Embryonic facial prominence (tissue), 1 donor: ENCODE results near the gene PDS5A.
"Not testable (repeated sequence)": the region's sequence is repeated elsewhere in the genome, so short reads cannot be mapped to it uniquely, and the experiment has no call there.

Experiments
- DNase-seq: peaks from one replicate; pipeline ENCODE4 v3.0.0-alpha.2; 2016; ENCODE audit errors: extremely low spot score

Gene PDS5A

DNA sequence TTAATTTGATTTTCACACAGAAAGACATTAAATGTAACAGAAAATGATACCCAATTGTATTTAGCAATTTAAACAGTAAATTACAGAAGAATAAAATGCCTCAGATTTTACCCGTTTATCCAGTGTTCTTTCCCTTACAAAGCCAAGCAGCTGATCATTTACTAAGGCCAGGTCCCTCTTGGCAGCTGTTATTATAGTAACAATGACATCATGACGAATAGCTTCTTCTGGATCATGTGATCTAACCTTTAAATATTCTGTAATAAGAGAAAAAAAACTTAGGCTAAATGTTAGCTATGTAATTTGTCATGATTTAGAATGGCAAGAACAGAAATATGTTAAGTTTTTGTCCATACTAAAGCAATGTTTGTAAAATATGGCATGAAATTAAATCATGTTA lies 69.4 kb downstream of the PDS5A start:
- no peak for DNase-seq

DNA sequence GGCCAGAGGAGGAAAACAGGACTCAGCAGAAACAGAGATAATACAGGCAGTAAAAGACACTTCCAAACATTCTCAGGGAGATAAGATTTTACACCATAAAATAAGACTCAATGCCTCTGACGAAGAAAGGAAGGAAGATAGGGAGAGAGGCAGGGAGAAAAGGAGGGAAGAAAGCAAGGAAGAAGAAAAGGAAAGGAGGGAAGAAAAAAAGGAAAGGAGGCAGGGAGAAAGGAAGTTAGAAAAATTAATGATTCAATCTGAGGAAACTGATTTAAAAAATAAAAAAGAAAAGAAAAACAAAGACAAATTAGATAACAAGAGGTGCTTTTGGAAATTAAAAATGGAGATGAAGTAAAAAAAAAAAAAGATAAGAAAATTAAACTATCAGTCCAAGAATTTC lies 72.1 kb downstream of the PDS5A start:
- no peak for DNase-seq

DNA sequence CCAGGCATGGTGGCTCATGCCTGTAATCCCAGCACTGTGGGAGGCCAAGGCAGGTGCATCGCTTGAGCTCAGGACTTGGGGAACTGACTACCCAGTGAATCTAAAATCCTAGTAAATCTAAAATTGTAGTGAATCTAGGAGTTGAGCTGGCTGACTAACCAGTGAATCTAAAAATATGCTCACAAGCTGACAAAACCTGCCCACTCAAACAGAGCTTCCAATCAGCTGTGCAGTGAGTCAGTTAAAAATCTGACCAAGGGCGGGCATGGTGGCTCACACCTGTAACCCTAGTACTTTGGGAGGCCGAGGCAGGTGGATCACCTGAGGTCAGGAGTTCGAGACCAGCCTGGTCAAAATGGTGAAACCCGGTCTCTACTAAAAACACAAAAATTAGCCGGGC lies 72.7 kb downstream of the PDS5A start:
- DNase-seq = not testable (repeated sequence)

DNA sequence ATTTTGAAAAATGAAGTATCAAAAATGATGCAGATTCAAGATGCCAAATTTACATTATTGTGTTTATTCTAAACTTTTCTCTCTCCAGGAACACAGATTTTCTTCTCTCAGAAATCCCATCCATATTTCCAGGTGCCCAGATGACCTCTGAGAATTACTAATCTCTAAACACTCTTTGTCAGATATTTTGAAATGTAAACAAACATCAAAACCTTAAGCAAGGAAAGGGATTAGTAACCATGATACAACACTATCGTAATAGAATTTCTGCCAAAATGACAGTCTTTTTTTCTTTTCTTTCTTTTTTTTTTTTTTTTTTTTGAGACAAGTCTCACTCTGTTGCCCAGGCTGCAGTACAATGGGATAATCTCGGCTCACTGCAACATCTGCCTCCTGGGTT lies 76.7 kb downstream of the PDS5A start:
- no peak for DNase-seq

DNA sequence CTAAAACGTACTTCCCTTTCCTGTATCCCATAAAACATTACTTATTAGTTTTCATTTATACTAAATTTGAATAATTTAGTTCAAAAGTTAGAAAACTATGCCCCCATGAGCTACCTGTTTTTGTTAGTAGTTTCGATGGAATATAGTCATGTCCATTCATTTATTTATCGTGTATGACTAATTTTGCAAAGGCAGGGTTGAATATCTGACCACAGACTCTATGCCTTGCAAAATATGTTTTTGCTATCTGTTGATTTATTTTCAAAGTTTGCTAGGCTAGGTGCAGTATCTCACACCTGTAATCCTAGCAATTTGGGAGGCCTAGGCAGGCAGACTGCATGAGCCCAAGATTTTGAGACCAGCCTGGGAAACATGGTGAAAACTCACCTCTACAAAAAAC lies 78.4 kb downstream of the PDS5A start:
- DNase-seq = no peak

DNA sequence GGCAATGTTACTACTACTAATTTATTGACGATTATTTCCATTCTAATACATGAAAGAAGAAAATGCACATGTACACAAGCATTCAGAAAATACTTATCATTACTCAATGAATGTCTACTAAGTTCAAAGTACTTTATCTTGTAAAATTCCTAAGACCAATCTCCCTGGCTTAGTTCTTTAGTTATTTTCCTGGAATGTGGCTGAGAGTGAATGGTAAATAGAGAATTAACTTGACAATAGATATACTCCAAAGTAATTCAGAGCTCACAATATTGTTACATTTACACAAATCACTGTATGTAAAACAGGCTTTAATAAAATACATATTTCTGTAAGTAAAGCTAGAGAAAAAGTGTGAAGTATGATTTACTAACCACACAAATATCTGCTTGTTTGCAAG lies 79.7 kb downstream of the PDS5A start:
- no peak for DNase-seq

DNA sequence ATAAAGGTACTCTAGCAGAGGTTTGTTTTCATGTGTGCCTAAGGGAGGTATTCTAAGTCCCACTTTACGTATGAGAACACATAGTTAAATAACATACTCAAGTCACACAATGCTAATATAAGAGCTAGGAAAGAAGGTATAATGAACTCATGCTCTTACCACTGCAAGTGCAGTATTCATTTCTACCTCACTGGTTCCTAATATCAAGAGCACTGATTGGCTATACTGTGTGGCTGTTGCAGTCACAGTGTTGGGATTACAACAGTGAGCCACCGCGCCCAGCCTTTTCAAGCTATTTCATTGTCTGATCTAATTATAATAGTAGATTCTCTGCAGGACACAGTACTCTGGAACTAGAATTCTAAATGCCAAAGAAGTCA lies 84.0 kb downstream of the PDS5A start:
- no peak for DNase-seq

DNA sequence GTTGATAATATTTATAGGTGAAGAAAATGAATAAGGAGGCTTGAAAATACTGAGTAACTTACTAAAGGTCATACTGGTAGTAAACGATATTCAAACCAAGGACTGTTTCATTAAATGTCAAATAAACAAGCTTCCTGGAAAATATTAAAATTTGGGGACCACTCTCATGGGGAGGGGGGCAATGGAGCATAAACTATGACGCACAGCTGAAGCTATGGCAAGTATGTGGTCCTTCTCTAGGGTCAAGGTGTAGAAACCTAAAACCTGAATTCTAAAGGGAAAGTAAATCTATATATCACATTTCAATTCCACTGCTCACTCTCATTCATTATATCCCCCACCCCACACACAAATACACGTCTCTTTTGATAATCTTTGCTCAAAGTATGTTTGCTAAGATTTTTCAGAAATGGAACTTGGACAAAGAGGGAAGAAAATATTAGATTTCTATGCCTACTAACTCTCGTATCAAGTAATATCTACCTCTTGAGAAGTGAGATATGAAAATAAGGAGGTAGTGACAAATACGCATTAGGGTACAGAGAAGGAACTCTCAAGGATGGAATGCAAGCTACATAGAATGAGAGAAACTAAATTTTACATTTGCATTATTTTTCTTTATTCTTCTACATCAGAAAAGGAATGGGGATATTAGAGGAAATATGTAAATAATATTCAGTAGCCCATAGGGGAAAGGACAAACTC lies 84.6 kb downstream of the PDS5A start:
- DNase-seq = no peak

DNA sequence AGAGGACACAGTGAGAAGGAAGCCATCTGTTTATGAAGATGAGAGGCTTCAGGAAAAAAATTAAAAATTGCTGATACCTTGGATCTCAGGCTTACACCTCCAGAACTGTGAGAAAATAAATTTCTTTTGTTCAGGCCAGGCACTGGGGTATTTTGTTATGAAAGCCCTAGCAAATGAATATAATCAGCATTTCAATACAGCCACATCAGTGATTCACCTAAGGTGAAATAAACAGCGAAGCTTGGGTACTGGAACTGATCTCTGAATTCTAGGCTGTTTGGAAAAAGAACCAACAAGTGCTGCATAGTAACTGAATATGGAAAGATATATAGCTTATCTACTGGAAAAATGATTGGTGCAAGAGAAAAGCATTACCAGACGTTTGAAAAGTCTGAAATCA lies 88.5 kb downstream of the PDS5A start:
- DNase-seq = no peak

DNA sequence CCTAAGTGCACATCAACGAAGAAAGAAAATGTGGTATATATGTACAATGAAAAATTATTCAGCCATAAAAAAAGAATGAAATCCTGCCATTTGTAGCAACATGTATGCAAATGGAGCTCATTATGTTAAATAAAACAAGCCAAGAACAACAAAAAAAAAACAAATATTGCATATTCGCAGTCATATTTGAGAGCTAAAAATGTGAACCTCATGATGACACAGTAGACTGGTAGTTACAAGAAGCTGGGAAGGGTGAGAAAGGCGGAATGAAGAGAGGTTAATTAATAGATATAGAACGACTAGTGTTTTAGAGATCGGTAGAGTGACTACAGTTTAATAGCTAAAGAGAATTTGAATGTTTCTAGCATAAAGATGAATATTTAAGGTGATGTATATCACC lies 89.2 kb downstream of the PDS5A start:
- DNase-seq = no peak

DNA sequence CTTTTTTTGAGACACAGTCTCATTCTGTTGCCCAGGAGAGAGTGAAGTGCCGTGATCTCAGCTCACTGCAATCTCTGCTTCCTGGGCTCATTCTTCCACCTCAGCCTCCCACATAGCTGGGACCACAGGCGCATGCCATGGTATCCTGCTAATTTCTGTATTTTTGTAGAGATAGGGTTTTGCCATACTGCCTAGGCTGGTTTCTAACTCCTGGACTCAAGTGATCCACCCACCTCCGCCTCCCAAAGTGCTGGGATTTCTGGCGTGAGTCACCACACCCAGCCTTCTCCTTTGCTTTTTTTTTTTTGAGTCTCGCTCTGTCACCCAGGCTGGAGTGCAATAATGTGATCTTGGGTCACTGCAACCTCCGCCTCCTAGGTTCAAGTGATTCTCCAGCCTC lies 94.1 kb downstream of the PDS5A start:
- DNase-seq = no peak

DNA sequence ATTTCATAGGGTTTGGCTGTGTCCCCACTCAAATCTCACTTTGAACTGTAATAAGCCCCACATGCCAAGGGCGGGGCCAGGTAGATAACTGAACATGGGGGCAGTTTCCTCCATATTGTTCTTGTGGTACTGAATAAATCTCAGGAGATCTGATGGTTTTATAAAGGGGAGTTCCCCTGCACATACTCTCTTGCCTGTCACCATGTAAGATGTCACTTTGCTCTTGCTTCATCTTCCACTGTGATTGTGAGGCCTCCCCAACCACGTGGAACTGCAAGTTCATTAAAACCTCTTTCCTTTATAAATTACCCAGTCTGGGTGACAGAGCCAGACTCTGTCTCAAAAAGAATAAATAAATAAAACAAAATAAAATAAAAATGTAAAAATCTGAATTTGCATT lies 95.9 kb downstream of the PDS5A start:
- DNase-seq = no peak

DNA sequence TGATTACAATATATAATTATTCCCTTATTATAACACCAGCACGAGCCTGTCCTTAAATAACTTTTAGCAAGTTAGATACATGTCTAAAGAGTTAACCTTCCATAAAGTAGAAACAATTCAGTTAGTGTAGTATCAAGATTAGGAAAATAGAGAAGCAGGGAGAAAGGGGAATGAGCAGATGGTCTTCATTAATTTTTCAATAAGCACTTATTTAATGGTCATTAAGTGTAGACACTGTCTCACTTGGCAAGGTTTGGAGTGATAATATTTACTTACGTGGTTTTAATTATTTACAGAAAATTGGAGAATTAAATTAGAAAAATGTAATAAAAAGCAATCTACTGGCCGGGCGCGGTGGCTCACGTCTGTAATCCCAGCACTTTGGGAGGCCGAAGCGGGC lies 99.7 kb downstream of the PDS5A start:
- no peak for DNase-seq

DNA sequence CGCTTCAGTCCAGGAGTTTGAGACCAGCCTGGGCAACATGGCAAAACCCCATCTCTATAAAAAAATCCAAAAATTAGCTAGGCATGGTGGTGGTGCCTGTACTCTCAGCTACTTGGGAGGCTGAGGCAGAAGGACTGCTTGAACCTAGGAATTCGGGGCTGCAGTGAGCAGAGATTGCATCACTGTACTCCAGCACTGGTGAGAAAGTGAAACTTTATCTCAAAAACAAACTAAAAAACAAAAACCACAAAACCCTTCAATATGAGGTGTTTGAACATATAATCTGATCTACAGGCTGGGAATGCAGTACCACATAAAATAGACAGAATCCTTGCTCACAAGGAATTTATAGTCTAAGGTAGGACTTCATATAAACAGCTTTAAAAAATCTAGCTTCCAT lies 103.9 kb downstream of the PDS5A start:
- DNase-seq = no peak

DNA sequence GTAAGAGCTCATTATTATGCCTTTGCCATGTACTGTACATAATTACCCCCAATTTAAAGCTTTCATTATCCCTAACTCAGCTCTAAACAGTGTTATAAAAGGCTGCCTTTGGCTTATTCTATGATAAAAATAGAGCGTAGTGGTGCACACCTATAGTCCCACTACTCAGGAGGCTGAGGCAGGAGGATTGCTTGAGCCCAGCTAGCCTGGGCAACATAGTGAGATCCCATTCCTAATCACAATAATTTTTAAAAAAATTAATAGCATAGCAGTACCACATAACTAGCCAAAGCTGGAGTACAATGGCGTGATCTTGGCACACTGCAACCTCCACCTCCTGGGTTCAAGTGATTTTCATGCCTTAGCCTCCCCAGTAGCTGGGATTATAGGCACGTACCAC lies 112.4 kb downstream of the PDS5A start:
- no peak for DNase-seq

DNA sequence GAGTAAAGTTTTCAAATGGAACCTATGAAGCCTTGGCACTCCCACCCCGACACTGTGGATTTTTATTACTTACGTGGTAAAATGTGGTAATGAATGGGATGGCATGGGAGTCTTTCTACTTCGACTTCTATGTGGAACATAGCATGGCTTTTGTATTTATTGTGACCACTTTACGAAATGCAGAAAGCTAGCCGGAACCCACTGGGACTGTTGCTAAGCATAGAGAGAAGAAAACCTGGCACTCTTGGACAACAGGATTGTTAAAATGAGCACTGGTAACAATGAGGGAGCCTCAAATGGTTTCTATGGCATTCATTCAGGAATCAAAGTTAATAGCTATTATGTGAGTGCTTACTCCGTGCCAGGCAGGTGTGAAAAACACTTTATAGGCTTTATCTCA lies 113.3 kb downstream of the PDS5A start:
- DNase-seq = no peak

DNA sequence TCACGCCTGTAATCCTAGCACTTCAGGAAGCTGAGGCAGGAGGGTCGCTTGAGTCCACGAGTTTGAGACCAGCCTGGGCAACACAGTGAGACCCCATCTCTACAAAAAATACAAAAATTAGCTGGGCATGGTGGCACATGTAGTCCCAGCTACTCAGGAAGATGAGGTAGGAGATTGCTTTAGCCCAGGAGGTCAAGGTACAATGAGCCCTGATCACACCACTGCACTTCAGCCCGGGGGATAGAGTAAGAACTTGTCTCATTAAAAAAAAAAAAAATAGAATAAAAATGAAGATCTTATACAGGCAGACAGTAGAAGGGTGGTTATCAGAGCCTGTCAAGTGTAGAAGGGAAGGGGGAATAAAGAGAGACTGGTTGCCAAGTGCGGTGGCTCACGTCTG lies 116.9 kb downstream of the PDS5A start:
- no peak for DNase-seq

DNA sequence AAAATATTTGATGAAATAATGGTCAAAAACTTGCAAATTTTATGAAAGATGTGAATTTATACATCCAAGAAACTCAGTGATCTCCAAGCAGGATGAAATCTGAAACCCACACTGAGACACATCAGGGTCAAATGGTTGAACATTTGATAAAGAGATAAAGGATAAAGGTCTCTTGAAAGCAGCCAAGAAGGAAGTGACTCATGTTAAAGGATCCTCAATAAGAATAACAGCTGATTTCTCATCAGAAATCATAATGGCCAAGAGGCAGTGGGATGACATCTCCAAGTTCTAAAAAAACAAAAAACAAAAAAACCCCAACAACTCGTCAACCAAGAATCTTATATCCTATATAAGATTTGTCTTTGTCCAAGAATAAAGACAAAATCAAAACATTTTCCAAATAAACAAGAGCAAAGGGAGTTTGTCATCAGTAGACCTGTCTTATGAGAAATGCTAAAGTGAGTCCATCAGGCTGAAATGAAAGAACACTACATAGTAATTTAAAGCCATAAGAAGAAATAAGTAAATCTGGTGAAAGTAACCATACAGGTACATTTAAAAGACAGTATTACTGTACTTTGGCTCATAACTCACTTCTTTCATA lies 121.7 kb downstream of the PDS5A start:
- no peak for DNase-seq

DNA sequence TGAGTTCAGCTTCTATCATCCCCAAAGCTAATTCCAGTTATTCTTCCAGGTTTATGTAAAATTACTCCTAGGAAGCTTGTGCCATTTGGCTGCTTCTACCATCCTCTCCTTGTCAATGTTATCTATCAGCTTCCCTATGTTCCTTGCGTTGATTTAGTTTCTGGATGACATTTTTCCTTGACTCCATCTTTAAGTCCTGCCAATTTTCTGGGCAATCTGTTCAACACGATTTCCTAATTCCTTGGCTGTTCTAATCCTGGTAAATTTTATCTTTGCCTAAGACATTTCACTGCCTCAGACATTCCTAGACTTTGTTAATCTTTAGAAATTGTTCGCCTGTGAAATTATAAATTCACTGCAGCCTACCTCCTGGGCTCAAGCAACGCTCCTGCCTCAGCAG lies 125.1 kb downstream of the PDS5A start:
- DNase-seq = no peak

DNA sequence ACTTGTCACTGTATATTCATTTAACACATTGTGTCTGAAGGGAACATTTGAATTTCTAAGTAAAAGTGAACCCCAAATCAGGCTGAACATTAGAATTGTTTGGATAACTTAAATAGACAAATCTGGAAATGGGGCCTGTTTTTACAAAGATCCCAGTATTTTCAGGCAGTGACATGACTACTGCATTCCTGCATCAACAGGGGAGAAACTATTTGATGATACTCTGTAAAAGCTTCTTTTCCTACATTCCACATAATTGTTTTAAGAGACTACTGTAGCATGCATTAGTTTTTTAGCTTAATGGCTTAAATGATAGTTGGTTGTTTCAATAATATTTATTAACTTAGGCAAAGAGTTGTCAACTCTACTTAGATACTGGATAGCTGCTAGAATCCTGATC lies 127.0 kb downstream of the PDS5A start:
- DNase-seq = no peak

DNA sequence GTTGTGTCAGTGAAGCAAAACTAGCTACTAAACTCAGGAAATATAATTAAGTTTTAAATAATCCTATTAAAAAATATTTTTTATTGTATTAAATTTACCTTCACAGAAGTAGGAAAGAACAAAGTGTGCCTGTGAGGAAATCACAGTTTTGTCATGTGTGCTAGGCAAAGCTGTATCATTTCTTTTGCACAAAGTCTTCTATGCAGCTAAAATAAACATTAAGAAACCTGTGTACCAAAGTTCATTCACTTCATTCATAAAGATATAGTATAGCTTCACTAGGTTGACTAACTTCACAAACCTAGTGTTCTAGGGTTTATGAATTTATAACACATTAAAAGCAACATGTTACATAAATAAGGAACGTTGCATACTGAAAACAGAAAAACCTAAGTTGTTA lies 131.0 kb downstream of the PDS5A start:
- DNase-seq = no peak

DNA sequence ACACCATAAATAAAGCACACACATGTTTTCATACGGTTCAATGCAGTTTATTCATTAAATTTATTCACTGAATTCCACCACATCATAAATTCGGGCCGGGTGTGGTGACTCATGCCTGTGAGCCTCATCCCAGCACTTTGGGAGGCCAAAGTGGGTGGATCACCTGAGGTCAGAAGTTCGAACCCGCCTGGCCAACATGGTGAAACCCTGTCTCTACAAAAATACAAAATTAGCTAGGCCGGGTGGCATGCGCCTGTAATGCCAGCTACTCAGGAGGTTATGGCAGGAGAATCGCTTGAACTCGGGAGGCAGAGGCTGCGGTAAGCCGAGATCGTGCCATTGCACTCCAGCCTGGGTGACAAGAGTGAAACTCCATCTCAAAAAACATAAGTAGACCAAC lies 131.6 kb downstream of the PDS5A start:
- DNase-seq = no peak

DNA sequence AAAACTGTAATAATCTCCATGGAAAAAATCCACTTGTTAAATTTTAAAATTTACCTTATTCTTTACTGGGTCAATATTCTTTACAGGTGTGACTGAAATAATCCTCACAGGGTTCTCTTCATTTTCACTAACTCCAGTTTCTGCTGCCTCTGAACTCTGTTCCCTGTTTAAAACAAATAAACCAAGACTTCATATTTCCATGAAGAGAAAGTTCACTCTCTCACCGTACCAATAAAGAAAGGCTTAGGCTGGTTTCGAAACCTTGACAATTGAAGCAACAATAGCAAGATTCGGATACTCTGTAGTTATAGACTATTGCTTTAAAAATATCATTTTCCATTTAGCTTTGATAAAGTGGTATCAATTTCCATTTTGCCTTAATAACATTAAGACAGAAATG lies 135.8 kb downstream of the PDS5A start:
- no peak for DNase-seq

DNA sequence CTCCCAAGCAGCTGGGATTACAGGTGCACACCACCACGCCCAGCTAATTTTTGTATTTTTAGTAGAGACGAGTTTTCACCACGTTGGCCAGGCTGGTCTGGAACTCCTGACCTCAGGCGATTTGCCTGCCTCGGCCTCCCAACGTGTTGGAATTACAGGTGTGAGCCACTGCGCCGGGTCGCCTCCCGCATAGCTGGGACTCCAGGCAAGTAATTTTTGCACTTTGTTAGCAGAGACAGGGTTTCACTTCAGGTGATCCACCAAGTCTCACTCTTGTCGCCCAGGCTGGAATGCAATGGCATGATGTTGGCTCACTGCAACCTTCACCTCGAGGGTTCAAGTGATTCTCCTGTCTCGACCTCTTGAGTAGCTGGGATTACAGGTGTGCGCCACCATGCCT lies 137.2 kb downstream of the PDS5A start:
- DNase-seq = not testable (repeated sequence)
